Smooth muscle cell (in vitro differentiated cells): ENCODE measurements around the gene SFRP2. TPM values are rescaled to one million over a fixed set of nuclear protein-coding genes. Genes with fewer than 3 reads are reported as not detected.

Source experiments
- DNase-seq: peaks from one replicate; lab custom pipeline; 2025; ENCODE audit not compliant: unreplicated experiment; lab: John Stamatoyannopoulos, UW
- H2AFZ ChIP-seq: fragments of 200-600 bp; sonication (generic); 2 replicates; pipeline ENCODE4 v1.6.0; 2016; ENCODE audit warnings: antibody characterized with exemption, low read depth, mild to moderate bottlenecking
- H3F3A ChIP-seq: fragments of 200-600 bp; sonication (generic); 2 replicates; pipeline ENCODE4 v1.6.0; 2017; ENCODE audit warnings: antibody characterized with exemption, low read depth
- H3K27ac ChIP-seq: fragments of 200-600 bp; sonication (generic); 2 replicates; pipeline ENCODE4 v1.5.1; 2016; ENCODE audit warnings: low read depth, mild to moderate bottlenecking
- H3K27me3 ChIP-seq: fragments of 200-600 bp; sonication (generic); 2 replicates; pipeline ENCODE4 v1.6.1; 2016; ENCODE audit warnings: low read depth, mild to moderate bottlenecking
- H3K36me3 ChIP-seq: fragments of 200-600 bp; sonication (generic); 2 replicates; pipeline ENCODE4 v1.5.1; 2016; ENCODE audit warnings: low read depth
- H3K4me1 ChIP-seq: fragments of 200-600 bp; sonication (generic); 2 replicates; pipeline ENCODE4 v1.5.1; 2016; ENCODE audit warnings: low read depth
- H3K4me2 ChIP-seq: fragments of 200-600 bp; sonication (generic); 2 replicates; pipeline ENCODE4 v1.6.0; 2016; ENCODE audit warnings: mild to moderate bottlenecking
- H3K4me3 ChIP-seq: fragments of 200-600 bp; sonication (generic); 2 replicates; pipeline ENCODE4 v1.5.1; 2016; ENCODE audit warnings: mild to moderate bottlenecking
- H3K79me2 ChIP-seq: fragments of 200-600 bp; sonication (generic); 2 replicates; pipeline ENCODE4 v1.6.0; 2016; ENCODE audit warnings: low read depth, mild to moderate bottlenecking
- H3K9ac ChIP-seq: fragments of 200-600 bp; sonication (generic); 2 replicates; pipeline ENCODE4 v1.6.0; 2016; ENCODE audit warnings: low read depth
- H3K9me3 ChIP-seq: fragments of 200-600 bp; sonication (generic); replicated peaks from 2 replicates; pipeline ENCODE4 v1.5.1; 2016; ENCODE audit warnings: low read depth
- H4K20me1 ChIP-seq: fragments of 200-600 bp; sonication (generic); 2 replicates; pipeline ENCODE4 v1.6.0; 2016; ENCODE audit warnings: low read depth
- WGBS: methylation state at CpG from one replicate; pipeline ENCODE4 v1.1.7; 2016; ENCODE audit warnings: low lambda C conversion rate; 5-methylcytosine and 5-hydroxymethylcytosine counted together
- polyA plus RNA-seq: library from polyadenylated mRNA; unstranded; fragments of >200 nt; fragmentation: Nextera tagmentation; extraction: Ambion mirVana; gene quantifications from 2 replicates; pipeline ENCODE4 v1.2.1, GENCODE V29; 2016
- total RNA-seq: library from RNA; depleted of rRNA; stranded (reverse); fragments of >200 nt; gene quantifications from 2 replicates; pipeline ENCODE4 v1.2.3, GENCODE V29; 2014
- TF ChIP-seq, protein P1 (sequence below): fragments of 200-600 bp; sonication (generic); IDR thresholded peaks from 2 replicates; pipeline ENCODE4 v1.5.1; 2017; ENCODE audit warnings: borderline replicate concordance, mild to moderate bottlenecking, antibody characterized with exemption; ENCODE audit not compliant: insufficient read depth, poor library complexity, severe bottlenecking

SFRP2 gene
- total and polyA plus RNA-seq, 2 experiments from 2014 or later = 0.49 to 0.67 TPM

DNA sequence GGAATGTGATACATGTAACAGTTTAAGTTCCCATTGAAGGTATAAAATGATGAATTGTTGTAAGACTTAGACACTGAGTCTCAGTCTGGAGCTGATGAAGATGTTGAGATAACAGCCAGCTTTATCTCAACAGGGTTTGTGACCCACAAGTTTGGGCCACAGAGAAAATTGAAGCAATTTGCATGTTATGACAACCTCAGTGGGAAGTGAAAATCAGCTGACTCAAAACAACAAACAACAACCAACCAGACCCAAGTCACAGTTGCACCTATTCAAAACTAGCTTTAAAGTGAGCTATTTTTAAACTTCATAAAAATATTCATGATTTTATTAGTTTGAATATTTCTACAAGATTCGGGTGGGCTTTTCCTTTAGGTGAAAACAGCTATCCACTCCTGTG lies 8.0 kb downstream of the SFRP2 start:
- Histone ChIP-seq H3K9ac (no peak overlapping the region), H2AFZ (no peak overlapping the region), H3K4me2 (no peak overlapping the region), H3K27me3 (peaks cover 14% of the 10 kb centered on the region), H3F3A (no peaks in the 10 kb centered on the region), H3K27ac (no peak overlapping the region), H3K79me2 (no peaks in the 10 kb centered on the region), H3K4me3 (no peak overlapping the region), H3K36me3 (no peaks in the 10 kb centered on the region), H3K9me3 (no peaks in the 10 kb centered on the region), H4K20me1 (no peaks in the 10 kb centered on the region), H3K4me1 (peaks cover 21% of the 10 kb centered on the region)
- TF ChIP-seq, protein P1, sequence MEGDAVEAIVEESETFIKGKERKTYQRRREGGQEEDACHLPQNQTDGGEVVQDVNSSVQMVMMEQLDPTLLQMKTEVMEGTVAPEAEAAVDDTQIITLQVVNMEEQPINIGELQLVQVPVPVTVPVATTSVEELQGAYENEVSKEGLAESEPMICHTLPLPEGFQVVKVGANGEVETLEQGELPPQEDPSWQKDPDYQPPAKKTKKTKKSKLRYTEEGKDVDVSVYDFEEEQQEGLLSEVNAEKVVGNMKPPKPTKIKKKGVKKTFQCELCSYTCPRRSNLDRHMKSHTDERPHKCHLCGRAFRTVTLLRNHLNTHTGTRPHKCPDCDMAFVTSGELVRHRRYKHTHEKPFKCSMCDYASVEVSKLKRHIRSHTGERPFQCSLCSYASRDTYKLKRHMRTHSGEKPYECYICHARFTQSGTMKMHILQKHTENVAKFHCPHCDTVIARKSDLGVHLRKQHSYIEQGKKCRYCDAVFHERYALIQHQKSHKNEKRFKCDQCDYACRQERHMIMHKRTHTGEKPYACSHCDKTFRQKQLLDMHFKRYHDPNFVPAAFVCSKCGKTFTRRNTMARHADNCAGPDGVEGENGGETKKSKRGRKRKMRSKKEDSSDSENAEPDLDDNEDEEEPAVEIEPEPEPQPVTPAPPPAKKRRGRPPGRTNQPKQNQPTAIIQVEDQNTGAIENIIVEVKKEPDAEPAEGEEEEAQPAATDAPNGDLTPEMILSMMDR = no peak
- no peak for DNase-seq
- WGBS = 90% methylated on average over 1 of the region's 1 CpG

DNA sequence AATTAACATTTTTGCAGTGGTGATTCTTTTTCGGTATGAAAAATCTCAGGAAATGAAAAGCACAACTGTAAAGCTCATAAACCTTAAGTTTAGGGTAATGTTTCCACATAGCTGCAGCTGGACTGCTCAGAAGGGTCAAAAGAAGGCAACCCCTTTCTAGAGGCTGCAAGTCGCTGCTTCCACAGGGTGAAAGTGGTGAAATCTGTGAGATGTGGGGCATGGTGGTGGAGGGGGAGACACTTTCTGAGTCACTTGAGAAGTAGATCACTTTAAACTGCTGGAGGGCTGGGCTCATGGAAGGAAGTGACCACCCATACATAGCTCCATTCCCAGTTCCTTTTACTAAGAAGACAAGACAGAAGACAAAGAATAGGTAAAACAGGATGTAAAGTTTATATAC lies 8.7 kb downstream of the SFRP2 start:
- Histone ChIP-seq H3K27me3 (peaks cover 12% of the 10 kb centered on the region), H3K27ac (no peak overlapping the region), H3K9me3 (no peaks in the 10 kb centered on the region), H3K4me3 (no peak overlapping the region), H3K4me2 (no peak overlapping the region), H3K36me3 (no peaks in the 10 kb centered on the region), H3K79me2 (no peaks in the 10 kb centered on the region), H3K9ac (no peak overlapping the region), H2AFZ (no peak overlapping the region), H4K20me1 (no peaks in the 10 kb centered on the region), H3F3A (no peaks in the 10 kb centered on the region), H3K4me1 (peaks cover 21% of the 10 kb centered on the region)
- 65% methylated on average over 2 of the region's 2 CpGs for WGBS
- DNase-seq = no peak
- TF ChIP-seq, protein P1 = no peak

DNA sequence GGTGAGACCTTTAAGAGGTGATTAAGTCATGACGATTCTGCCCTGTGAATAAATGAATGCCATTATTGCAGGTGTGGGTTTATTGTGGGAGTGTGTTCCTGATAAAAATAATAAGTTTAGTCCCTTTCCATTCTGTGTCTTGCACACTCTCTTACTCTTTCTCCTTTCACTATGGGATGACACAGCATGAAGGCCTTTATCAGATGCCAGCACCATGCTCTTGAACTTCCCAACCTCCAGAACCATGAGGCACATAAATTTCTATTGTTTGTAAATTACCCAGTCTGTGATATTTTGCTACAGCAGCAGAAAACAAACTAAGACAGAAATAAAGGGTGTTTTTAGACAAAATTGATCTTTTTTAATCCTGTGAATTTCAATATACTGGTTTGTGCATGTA lies 10.5 kb downstream of the SFRP2 start:
- Histone ChIP-seq H2AFZ (no peak overlapping the region), H3K27ac (no peak overlapping the region), H3K4me3 (no peak overlapping the region), H3F3A (no peaks in the 10 kb centered on the region), H3K4me1 (peaks cover 9% of the 10 kb centered on the region), H3K4me2 (no peak overlapping the region), H3K27me3 (peaks cover 8% of the 10 kb centered on the region), H4K20me1 (no peaks in the 10 kb centered on the region), H3K9me3 (no peaks in the 10 kb centered on the region), H3K79me2 (no peaks in the 10 kb centered on the region), H3K36me3 (no peaks in the 10 kb centered on the region), H3K9ac (no peak overlapping the region)
- no peak for DNase-seq
- TF ChIP-seq, protein P1 = no peak
- 96% methylated on average over 1 of the region's 1 CpG for WGBS

DNA sequence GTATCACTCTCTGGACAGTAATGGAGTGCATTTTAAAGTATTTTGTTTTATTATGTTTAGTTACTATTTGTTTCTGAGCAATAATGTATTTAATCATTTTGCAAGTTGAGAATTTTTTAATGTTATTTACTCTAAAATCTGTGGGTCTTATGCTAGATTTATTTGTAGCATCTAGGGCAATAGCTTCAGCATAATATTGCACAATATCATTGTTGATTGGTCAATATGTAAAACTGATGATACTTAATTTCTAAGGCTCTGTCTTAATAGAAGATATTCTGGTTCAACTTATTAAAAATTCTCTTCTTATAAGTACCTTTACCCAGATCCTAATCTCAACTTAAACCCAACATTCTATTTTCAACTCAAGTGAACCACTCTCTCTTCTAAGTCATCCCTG lies 11.5 kb downstream of the SFRP2 start:
- no peak for DNase-seq
- TF ChIP-seq, protein P1 = no peak
- Histone ChIP-seq H3F3A (no peaks in the 10 kb centered on the region), H3K4me1 (peaks cover 6% of the 10 kb centered on the region), H3K4me3 (no peak overlapping the region), H3K27ac (no peak overlapping the region), H3K79me2 (no peaks in the 10 kb centered on the region), H2AFZ (no peak overlapping the region), H3K36me3 (no peaks in the 10 kb centered on the region), H3K4me2 (no peak overlapping the region), H4K20me1 (no peaks in the 10 kb centered on the region), H3K9ac (no peak overlapping the region), H3K9me3 (no peaks in the 10 kb centered on the region), H3K27me3 (peaks cover 8% of the 10 kb centered on the region)
